HEK293 (cell line): ENCODE results near the gene SKIC8.

ENCODE experiments used
- HIC1 ChIP-seq: fragments of 450-650 bp; formaldehyde crosslinking; IDR thresholded peaks from 2 replicates; pipeline ENCODE4 v1.5.1; 2016; ENCODE audit warnings: missing biosample characterization, missing genetic modification characterization
- KLF10 ChIP-seq: fragments of 450-650 bp; IDR thresholded peaks from 2 replicates; pipeline ENCODE4 v1.5.1; 2018; ENCODE audit warnings: missing biosample characterization, mild to moderate bottlenecking, missing genetic modification characterization
- KLF17 ChIP-seq: fragments of 450-650 bp; formaldehyde crosslinking; IDR thresholded peaks from 2 replicates; pipeline ENCODE4 v1.5.1; 2016; ENCODE audit warnings: missing biosample characterization, missing genetic modification characterization
- KLF9 ChIP-seq: fragments of 450-650 bp; formaldehyde crosslinking; IDR thresholded peaks from 2 replicates; pipeline ENCODE4 v1.5.1; 2016; ENCODE audit warnings: missing biosample characterization, missing genetic modification characterization, low read depth
- MYNN ChIP-seq: fragments of 450-650 bp; formaldehyde crosslinking; IDR thresholded peaks from 2 replicates; pipeline ENCODE4 v1.5.1; 2016; ENCODE audit warnings: missing biosample characterization, missing genetic modification characterization, borderline replicate concordance
- PRDM2 ChIP-seq: fragments of 450-650 bp; formaldehyde crosslinking; IDR thresholded peaks from 2 replicates; pipeline ENCODE4 v1.5.1; 2016; ENCODE audit warnings: missing biosample characterization, missing genetic modification characterization, borderline replicate concordance
- RBAK ChIP-seq: fragments of 450-650 bp; formaldehyde crosslinking; IDR thresholded peaks from 2 replicates; pipeline ENCODE4 v1.5.1; 2016; ENCODE audit warnings: missing biosample characterization, missing genetic modification characterization
- ZBTB26 ChIP-seq: fragments of 450-650 bp; formaldehyde crosslinking; optimal IDR thresholded peaks from 2 replicates; pipeline ENCODE3; 2016; ENCODE audit warnings: missing biosample characterization, mild to moderate bottlenecking, missing genetic modification characterization
- ZBTB48 ChIP-seq: fragments of 450-650 bp; formaldehyde crosslinking; IDR thresholded peaks from 2 replicates; pipeline ENCODE4 v1.5.1; 2016; ENCODE audit warnings: missing biosample characterization, missing genetic modification characterization
- ZFP69B ChIP-seq: fragments of 450-650 bp; formaldehyde crosslinking; IDR thresholded peaks from 2 replicates; pipeline ENCODE4 v1.5.1; 2016; ENCODE audit warnings: missing biosample characterization, missing genetic modification characterization
- ZNF112 ChIP-seq: fragments of 450-650 bp; formaldehyde crosslinking; IDR thresholded peaks from 2 replicates; pipeline ENCODE4 v1.5.0; 2017; ENCODE audit warnings: missing biosample characterization, missing genetic modification characterization
- ZNF138 ChIP-seq: fragments of 450-650 bp; formaldehyde crosslinking; IDR thresholded peaks from 2 replicates; pipeline ENCODE4 v1.5.1; 2016; ENCODE audit warnings: missing biosample characterization, missing genetic modification characterization, borderline replicate concordance
- ZNF148 ChIP-seq: fragments of 450-650 bp; formaldehyde crosslinking; IDR thresholded peaks from 2 replicates; pipeline ENCODE4 v1.5.0; 2017; ENCODE audit warnings: missing biosample characterization, missing genetic modification characterization, borderline replicate concordance
- ZNF155 ChIP-seq: fragments of 450-650 bp; formaldehyde crosslinking; IDR thresholded peaks from 2 replicates; pipeline ENCODE4 v1.5.1; 2016; ENCODE audit warnings: missing biosample characterization, missing genetic modification characterization
- ZNF175 ChIP-seq: fragments of 450-650 bp; formaldehyde crosslinking; IDR thresholded peaks from 2 replicates; pipeline ENCODE4 v1.5.1; 2016; ENCODE audit warnings: missing biosample characterization, missing genetic modification characterization
- ZNF2 ChIP-seq: fragments of 450-650 bp; formaldehyde crosslinking; IDR thresholded peaks from 2 replicates; pipeline ENCODE4 v1.5.1; 2016; ENCODE audit warnings: missing biosample characterization, missing genetic modification characterization
- ZNF37A ChIP-seq: fragments of 450-650 bp; IDR thresholded peaks from 2 replicates; pipeline ENCODE4 v1.5.1; 2018; ENCODE audit warnings: missing biosample characterization, missing genetic modification characterization
- ZNF48 ChIP-seq: fragments of 450-650 bp; formaldehyde crosslinking; IDR thresholded peaks from 2 replicates; pipeline ENCODE4 v1.5.1; 2016; ENCODE audit warnings: missing biosample characterization, missing genetic modification characterization
- ZNF544 ChIP-seq: fragments of 450-650 bp; formaldehyde crosslinking; IDR thresholded peaks from 2 replicates; pipeline ENCODE4 v1.5.0; 2017; ENCODE audit warnings: missing biosample characterization, missing genetic modification characterization
- ZNF558 ChIP-seq: fragments of 450-650 bp; formaldehyde crosslinking; IDR thresholded peaks from 2 replicates; pipeline ENCODE4 v1.5.1; 2016; ENCODE audit warnings: missing biosample characterization, missing genetic modification characterization
- ZNF560 ChIP-seq: fragments of 450-650 bp; formaldehyde crosslinking; IDR thresholded peaks from 2 replicates; pipeline ENCODE4 v1.5.1; 2017; ENCODE audit warnings: missing biosample characterization, missing genetic modification characterization, borderline replicate concordance
- ZNF624 ChIP-seq: fragments of 450-650 bp; formaldehyde crosslinking; IDR thresholded peaks from 2 replicates; pipeline ENCODE4 v1.5.1; 2017; ENCODE audit warnings: missing biosample characterization, missing genetic modification characterization
- ZNF639 ChIP-seq: fragments of 450-650 bp; formaldehyde crosslinking; IDR thresholded peaks from 2 replicates; pipeline ENCODE4 v1.5.1; 2016; ENCODE audit warnings: missing biosample characterization, missing genetic modification characterization
- ZNF76 ChIP-seq: fragments of 450-650 bp; formaldehyde crosslinking; IDR thresholded peaks from 2 replicates; pipeline ENCODE4; 2016; ENCODE audit warnings: low read depth, missing biosample characterization, missing genetic modification characterization, borderline replicate concordance
- ZNF768 ChIP-seq: fragments of 450-650 bp; formaldehyde crosslinking; IDR thresholded peaks from 2 replicates; pipeline ENCODE4 v1.5.1; 2018; ENCODE audit warnings: missing biosample characterization, mild to moderate bottlenecking, missing genetic modification characterization
- ZNF776 ChIP-seq: fragments of 450-650 bp; formaldehyde crosslinking; IDR thresholded peaks from 2 replicates; pipeline ENCODE4 v1.5.0; 2017; ENCODE audit warnings: missing biosample characterization, missing genetic modification characterization, borderline replicate concordance

SKIC8 gene

GRCh38 chr15:78322243-78322642 is 22.8 kb upstream of the SKIC8 start (continued):
- TF ChIP-seq PRDM2 (tag by site-specific recombination) (no peak), ZNF558 (tag by site-specific recombination) (no peak; the same call in 1 of the 2 replicates), ZNF639 (tag by site-specific recombination) (0 out of 2 replicates have a peak, but pooled peaks have one; percentile 38), KLF10 (tag by site-specific recombination) (peak; percentile 48; the same call in 1 of the 2 replicates), ZNF624 (tag by site-specific recombination) (no peak), ZNF148 (no peak), MYNN (tag by site-specific recombination) (no peak), KLF9 (tag by site-specific recombination) (no peak), ZNF560 (tag by site-specific recombination) (no peak), ZBTB48 (tag by site-specific recombination) (no peak), ZNF768 (no peak), ZNF776 (tag by site-specific recombination) (no peak), ZNF544 (tag by site-specific recombination) (no peak), ZNF76 (tag by site-specific recombination) (no peak), ZNF112 (tag by site-specific recombination) (no peak), ZNF37A (tag by site-specific recombination) (no peak), RBAK (tag by site-specific recombination) (no peak), ZNF155 (tag by site-specific recombination) (no peak), ZNF2 (no peak), KLF17 (tag by site-specific recombination) (peak; percentile 55; the same call in 1 of the 2 replicates), HIC1 (tag by site-specific recombination) (peak; percentile 70; the same call in 1 of the 2 replicates), ZBTB26 (no peak), ZNF175 (no peak), ZNF48 (tag by site-specific recombination) (no peak), ZNF138 (tag by site-specific recombination) (no peak), ZFP69B (tag by site-specific recombination) (no peak; the same call in 1 of the 2 replicates)
